H7 (cell line): ENCODE data around the gene LIMA1. TPM values are rescaled to one million over a fixed set of nuclear protein-coding genes. Genes with fewer than 3 reads are reported as not detected.
A peak's percentile ranks its signal among the peaks of the same experiment; 100 is the strongest.

Experiments
- DNase-seq: peaks from one replicate; pipeline ENCODE4 v3.0.0; 2012
- H3K27me3 ChIP-seq: 2 replicates; pipeline ENCODE4 v1.6.0; 2011; ENCODE audit warnings: mild to moderate bottlenecking, low read length; ENCODE audit not compliant: control insufficient read depth, insufficient read depth
- H3K36me3 ChIP-seq: replicated peaks from 2 replicates; pipeline ENCODE4 v1.5.1; 2011; ENCODE audit warnings: low read length; ENCODE audit not compliant: control insufficient read depth, insufficient read depth
- H3K4me3 ChIP-seq: 2 replicates; pipeline ENCODE4 v1.5.1; 2011; ENCODE audit warnings: low read depth, mild to moderate bottlenecking, control low read depth, low read length, moderate library complexity; ENCODE audit not compliant: insufficient read depth
- total RNA-seq: library from RNA; depleted of rRNA; stranded (reverse); fragments of >200 nt; shearing (Covaris generic); gene quantifications from 2 replicates; pipeline ENCODE4 v1.2.3, GENCODE V29; 2014

The LIMA1 gene
- total RNA-seq, 1 experiment from 2014 or later: 34.0 TPM

DNA sequence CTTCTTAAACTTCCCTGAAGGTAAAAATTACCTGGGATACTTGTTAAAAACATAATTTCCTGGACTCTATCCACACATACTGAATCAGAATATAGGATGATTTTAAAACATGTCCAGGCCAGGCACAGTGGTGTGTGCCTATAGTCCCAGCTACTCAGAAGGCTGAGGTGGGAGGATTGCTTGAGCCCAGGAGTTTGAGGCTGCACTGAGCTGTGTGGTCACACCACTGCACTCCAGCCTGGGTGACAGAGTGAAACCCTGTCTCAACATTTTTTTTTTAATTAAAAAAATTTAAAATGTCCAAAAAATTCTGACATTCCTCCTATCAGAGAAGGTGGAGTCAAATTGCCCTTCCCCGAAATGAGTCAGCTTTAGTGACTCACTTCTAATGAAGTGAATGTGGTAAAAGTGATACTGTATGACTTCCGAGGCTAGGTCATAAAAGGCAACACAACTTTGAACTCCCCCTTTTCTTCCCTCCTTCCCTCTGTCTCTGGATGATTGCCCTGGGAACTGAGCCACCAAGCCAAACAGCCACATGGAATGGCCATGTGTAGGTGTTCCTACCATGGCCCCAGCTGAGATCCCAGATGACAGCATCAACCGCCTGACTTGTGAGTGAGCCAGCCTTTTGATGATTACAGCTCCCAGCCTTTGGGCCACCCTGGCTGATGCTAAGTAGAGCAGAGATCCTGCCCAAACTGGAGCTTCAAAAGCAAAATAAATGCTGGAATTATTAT, 36.3 kb downstream of the LIMA1 start:
- Histone ChIP-seq H3K36me3 (no peaks in the 10 kb centered on the region), H3K27me3 (no peaks in the 10 kb centered on the region), H3K4me3 (no peak overlapping the region)
- DNase-seq: no peak

DNA sequence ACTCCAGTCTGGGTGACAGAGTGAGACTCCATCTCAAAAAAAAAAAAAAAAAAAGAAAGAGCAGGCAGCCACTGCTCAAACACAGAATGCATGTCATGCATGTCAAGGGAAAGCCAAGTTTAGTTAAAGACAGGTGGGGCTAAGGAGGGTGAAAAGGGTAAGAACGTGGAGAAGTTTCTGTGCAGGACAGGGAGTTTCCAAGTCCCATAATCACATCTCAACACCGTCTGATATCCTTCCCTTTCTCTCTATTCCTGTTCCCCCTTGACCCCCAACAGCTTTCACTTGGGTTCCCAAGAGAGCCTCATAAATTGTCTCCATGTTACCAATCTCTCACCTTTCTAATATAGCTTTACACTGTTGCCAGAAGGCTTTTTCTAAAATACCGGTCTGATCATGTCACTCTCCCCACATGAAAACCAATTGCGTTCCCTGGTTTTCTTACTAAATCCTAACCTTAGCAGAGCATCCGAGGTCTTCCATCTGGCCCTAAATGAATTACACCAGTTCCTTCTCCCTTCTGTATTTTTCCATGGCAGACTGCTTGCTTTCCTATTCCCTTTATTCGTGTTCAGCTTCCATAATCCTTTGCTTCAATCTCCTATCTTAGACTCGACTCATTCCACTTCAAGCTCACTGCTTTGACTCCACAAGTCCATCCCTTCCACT, 37.0 kb downstream of the LIMA1 start:
- Histone ChIP-seq H3K27me3 (no peaks in the 10 kb centered on the region), H3K4me3 (no peak overlapping the region), H3K36me3 (no peaks in the 10 kb centered on the region)
- DNase-seq: no peak

DNA sequence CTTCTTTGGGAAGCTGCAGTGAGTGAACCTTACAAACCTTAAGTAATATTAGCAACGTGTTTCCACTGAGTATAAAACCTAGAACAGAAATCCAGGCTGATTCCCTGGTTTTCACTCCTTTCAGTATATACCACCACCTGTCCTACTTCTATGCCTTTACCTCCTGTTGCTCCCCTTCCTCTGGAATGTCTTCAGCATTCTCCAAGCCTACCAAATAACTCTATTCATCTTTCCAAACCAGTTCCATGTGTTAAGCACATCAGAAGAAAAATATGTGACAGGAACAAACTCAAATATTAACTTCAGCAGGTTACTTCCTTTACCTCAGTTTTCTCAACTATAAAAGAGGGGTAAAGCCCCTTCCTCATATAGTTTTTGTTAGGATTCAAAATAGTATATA, 39.8 kb downstream of the LIMA1 start:
- no peaks in the 10 kb centered on the region for H3K27me3 ChIP-seq
- H3K36me3 ChIP-seq: no peaks in the 10 kb centered on the region
- H3K4me3 ChIP-seq: no peak overlapping the region
- DNase-seq: no peak

GRCh38 chr12:50242751-50243191, 40.5 kb downstream of the LIMA1 start:
- H3K36me3 ChIP-seq: no peaks in the 10 kb centered on the region
- H3K4me3 ChIP-seq: no peak overlapping the region
- DNase-seq: no peak
- H3K27me3 ChIP-seq: no peaks in the 10 kb centered on the region

- Histone ChIP-seq H3K4me3 (no peak overlapping the region), H3K36me3 (no peaks in the 10 kb centered on the region), H3K27me3 (no peaks in the 10 kb centered on the region)
- no peak for DNase-seq
Observed at GRCh38 chr12:50241178-50241577, 42.1 kb downstream of the LIMA1 start.

DNA sequence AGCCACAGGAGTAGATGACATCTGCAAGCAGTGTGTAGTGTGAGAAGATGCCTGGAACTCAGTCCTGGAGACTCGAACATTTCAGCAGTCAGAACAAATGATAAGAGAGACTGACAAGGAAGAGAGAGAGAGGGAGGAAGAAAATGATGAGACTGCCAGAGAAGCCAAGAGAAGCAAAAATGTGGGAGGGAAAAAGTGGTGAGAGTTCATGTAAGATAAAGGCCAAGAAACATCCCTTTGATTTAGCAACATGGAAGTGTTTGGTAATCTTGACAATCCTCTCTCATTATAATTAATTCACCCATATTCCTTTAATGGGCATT, 42.6 kb downstream of the LIMA1 start:
- H3K4me3 ChIP-seq: no peak overlapping the region
- no peaks in the 10 kb centered on the region for H3K27me3 ChIP-seq
- no peaks in the 10 kb centered on the region for H3K36me3 ChIP-seq
- DNase-seq: no peak

DNA sequence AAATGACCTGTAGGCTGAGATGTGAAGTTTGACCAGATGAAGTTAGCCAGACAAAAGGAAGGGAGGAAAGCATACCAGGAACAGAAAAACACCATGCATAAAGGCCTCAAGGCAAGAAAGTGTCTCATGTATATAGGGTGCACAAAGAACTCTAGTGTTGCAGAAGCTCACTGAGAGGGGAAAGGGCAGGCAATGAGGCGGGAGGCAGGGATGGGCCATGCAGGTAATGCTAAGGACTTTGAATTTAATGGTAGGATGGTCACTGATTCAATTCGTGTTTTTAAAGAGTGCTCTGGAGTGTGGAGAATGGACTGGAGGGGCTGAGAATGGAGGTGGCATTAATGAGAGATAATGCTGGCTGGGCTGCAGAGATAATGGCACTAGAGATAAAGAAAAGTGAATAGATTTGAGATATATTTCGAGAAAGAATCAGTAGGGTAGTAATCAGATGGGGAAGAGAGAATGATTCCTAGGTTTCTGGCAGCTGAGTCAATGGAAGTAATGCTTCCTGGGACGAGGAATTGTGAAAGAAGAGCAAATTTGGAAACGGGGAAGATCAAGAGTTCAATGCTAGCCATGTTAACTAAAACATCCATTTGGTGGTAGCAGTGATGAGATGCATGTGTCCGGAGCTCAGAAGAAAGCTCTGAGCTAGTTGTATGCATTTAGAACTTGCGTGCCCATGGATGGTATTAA, 43.1 kb downstream of the LIMA1 start:
- H3K4me3 ChIP-seq: no peak overlapping the region
- no peak for DNase-seq

GRCh38 chr12:50239355-50239891, 43.9 kb downstream of the LIMA1 start:
- no peak for DNase-seq
- Histone ChIP-seq H3K27me3 (no peaks in the 10 kb centered on the region), H3K4me3 (no peak overlapping the region), H3K36me3 (no peaks in the 10 kb centered on the region)

More for the DNA sequence above, 43.1 kb downstream of the LIMA1 start:
- H3K36me3 ChIP-seq: no peaks in the 10 kb centered on the region
- H3K27me3 ChIP-seq: no peaks in the 10 kb centered on the region

GRCh38 chr12:50234347-50234746, 49.0 kb downstream of the LIMA1 start:
- H3K27me3 ChIP-seq: no peaks in the 10 kb centered on the region
- DNase-seq: no peak
- H3K4me3 ChIP-seq: no peak overlapping the region

DNA sequence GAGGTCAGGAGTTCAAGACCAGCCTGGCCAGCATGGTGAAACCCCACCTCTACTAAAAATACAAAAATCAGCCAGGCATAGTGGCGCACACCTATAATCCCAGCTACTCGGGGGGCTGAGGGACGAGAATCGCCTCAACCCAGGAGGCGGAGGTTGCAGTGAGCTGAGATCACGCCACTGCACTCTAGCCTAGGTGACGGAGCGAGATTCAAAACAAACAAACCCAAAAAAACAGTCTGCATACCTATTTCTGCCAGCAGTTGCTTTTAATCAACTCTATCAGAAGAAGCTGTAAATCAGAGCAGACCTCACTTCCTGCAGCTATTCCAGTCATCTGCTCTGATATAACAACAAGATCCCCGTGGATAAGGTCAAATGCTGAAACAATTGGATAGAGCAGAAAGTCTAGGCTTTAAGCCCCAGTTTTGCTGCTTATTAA, 50.5 kb downstream of the LIMA1 start:
- H3K27me3 ChIP-seq: no peaks in the 10 kb centered on the region
- no peaks in the 10 kb centered on the region for H3K36me3 ChIP-seq
- no peak for DNase-seq
- H3K4me3 ChIP-seq: no peak overlapping the region

More at GRCh38 chr12:50234347-50234746, 49.0 kb downstream of the LIMA1 start:
- H3K36me3 ChIP-seq: no peaks in the 10 kb centered on the region

- Histone ChIP-seq H3K4me3 (no peak overlapping the region), H3K36me3 (no peaks in the 10 kb centered on the region), H3K27me3 (no peaks in the 10 kb centered on the region)
- DNase-seq: no peak
Observed at GRCh38 chr12:50232206-50232605, 51.1 kb downstream of the LIMA1 start.

GRCh38 chr12:50231346-50231745, 52.0 kb downstream of the LIMA1 start:
- H3K36me3 ChIP-seq: no peaks in the 10 kb centered on the region
- no peak for DNase-seq
- no peaks in the 10 kb centered on the region for H3K27me3 ChIP-seq
- no peak overlapping the region for H3K4me3 ChIP-seq

GRCh38 chr12:50230217-50230616, 53.1 kb downstream of the LIMA1 start:
- no peaks in the 10 kb centered on the region for H3K27me3 ChIP-seq
- no peaks in the 10 kb centered on the region for H3K36me3 ChIP-seq
- no peak for DNase-seq
- H3K4me3 ChIP-seq: no peak overlapping the region

DNA sequence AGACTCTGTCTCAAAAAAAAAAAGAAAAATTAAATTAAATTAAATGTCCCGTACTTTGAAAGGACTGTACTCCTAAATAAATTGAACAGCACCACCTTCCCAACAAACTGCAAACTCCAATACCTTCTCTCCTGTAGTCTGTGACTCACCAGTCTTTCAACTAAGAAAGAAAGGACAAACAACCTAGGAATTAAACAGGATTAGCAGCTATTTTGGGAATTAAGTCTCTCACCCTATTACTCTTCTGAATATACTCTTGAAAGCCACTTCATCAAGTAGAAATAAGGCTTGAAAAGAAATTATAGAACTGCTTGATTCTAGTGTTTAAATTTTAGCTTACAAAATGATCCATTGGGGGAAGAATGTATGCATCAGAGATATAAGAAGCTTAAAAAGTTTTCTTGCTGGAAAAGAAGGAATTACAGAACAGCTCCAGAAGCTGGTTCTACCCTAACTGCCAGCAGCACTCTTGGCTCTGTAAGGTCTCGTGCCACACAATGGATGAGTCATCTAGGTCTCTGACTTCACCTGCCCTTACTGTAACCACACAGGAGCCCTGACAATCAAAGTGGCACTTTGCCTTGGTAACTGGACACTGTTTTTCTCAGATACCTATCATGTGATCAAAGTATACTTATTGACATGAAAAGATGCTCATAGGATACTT, 59.2 kb downstream of the LIMA1 start:
- Histone ChIP-seq H3K36me3 (no peaks in the 10 kb centered on the region), H3K4me3 (no peak overlapping the region)
- peak; percentile 51 for DNase-seq

More for the DNA sequence above, 59.2 kb downstream of the LIMA1 start:
- no peaks in the 10 kb centered on the region for H3K27me3 ChIP-seq
